Measurements from ENCODE around the gene SQSTM1. TPM values are rescaled to one million over a fixed set of nuclear protein-coding genes. Genes with fewer than 3 reads are reported as not detected.
A peak's percentile ranks its signal among the peaks of the same experiment; 100 is the strongest.

The SQSTM1 gene
- total RNA-seq, 1 experiment from 2014 or later: 484 TPM

GRCh38 chr5:179854356-179854755, 33.7 kb downstream of the SQSTM1 start:
- peaks cover 34% of the 10 kb centered on the region for H3K36me3 ChIP-seq
- H3K27me3 ChIP-seq: no peaks in the 10 kb centered on the region
- no peak overlapping the region for H3K4me3 ChIP-seq
- DNase-seq: no peak
- H3K9me3 ChIP-seq: no peaks in the 10 kb centered on the region

- peak; percentile 31 for DNase-seq
Observed at GRCh38 chr5:179858241-179858585, 37.5 kb downstream of the SQSTM1 start.

GRCh38 chr5:179858586-179859427, 38.1 kb downstream of the SQSTM1 start, which contains the start of gene MRNIP:
Gene MRNIP, minus strand, starts transcription at chr5:179858817. Its CDS starts 21 bp downstream, at chr5:179858796.
- peak; percentile 99 for DNase-seq
- Histone ChIP-seq H3K27me3 (no peaks in the 10 kb centered on the region), H3K9me3 (no peaks in the 10 kb centered on the region), H3K4me3 (peak within 1 kb of the TSS; percentile 94), H3K36me3 (peaks cover 35% of the 10 kb centered on the region)

More at GRCh38 chr5:179858241-179858585, 37.5 kb downstream of the SQSTM1 start:
- H3K4me3 ChIP-seq: peak overlapping the region; percentile 94
- no peaks in the 10 kb centered on the region for H3K27me3 ChIP-seq
- peaks cover 29% of the 10 kb centered on the region for H3K36me3 ChIP-seq
- H3K9me3 ChIP-seq: no peaks in the 10 kb centered on the region

- DNase-seq: no peak
- H3K9me3 ChIP-seq: no peaks in the 10 kb centered on the region
- H3K4me3 ChIP-seq: no peak overlapping the region
- H3K36me3 ChIP-seq: peaks cover 47% of the 10 kb centered on the region
- H3K27me3 ChIP-seq: no peaks in the 10 kb centered on the region
Observed at GRCh38 chr5:179860301-179860700, 39.6 kb downstream of the SQSTM1 start.

GRCh38 chr5:179862296-179862695, 41.6 kb downstream of the SQSTM1 start:
- H3K9me3 ChIP-seq: no peaks in the 10 kb centered on the region
- DNase-seq: no peak
- no peaks in the 10 kb centered on the region for H3K27me3 ChIP-seq
- H3K36me3 ChIP-seq: peaks cover 65% of the 10 kb centered on the region
- H3K4me3 ChIP-seq: no peak overlapping the region

- H3K36me3 ChIP-seq: peaks cover 71% of the 10 kb centered on the region
- H3K4me3 ChIP-seq: no peak overlapping the region
- no peaks in the 10 kb centered on the region for H3K27me3 ChIP-seq
- DNase-seq: no peak
- H3K9me3 ChIP-seq: no peaks in the 10 kb centered on the region
Observed at GRCh38 chr5:179862891-179863290, 42.2 kb downstream of the SQSTM1 start.

GRCh38 chr5:179863449-179864085, 42.9 kb downstream of the SQSTM1 start:
- Histone ChIP-seq H3K4me3 (no peak overlapping the region), H3K9me3 (no peaks in the 10 kb centered on the region), H3K36me3 (peaks cover 78% of the 10 kb centered on the region), H3K27me3 (no peaks in the 10 kb centered on the region)
- no peak for DNase-seq

GRCh38 chr5:179864686-179865085, 44.0 kb downstream of the SQSTM1 start:
- no peak overlapping the region for H3K4me3 ChIP-seq
- H3K9me3 ChIP-seq: no peaks in the 10 kb centered on the region
- H3K27me3 ChIP-seq: no peaks in the 10 kb centered on the region
- DNase-seq: no peak
- H3K36me3 ChIP-seq: peaks cover 87% of the 10 kb centered on the region

GRCh38 chr5:179865491-179866240, 45.0 kb downstream of the SQSTM1 start:
- no peaks in the 10 kb centered on the region for H3K27me3 ChIP-seq
- no peaks in the 10 kb centered on the region for H3K9me3 ChIP-seq
- peaks cover 94% of the 10 kb centered on the region for H3K36me3 ChIP-seq
- DNase-seq: no peak
- no peak overlapping the region for H3K4me3 ChIP-seq

GRCh38 chr5:179866241-179867078, 45.8 kb downstream of the SQSTM1 start:
- Histone ChIP-seq H3K27me3 (no peaks in the 10 kb centered on the region), H3K4me3 (no peak overlapping the region), H3K9me3 (no peaks in the 10 kb centered on the region), H3K36me3 (peaks cover 98% of the 10 kb centered on the region)
- DNase-seq: no peak

GRCh38 chr5:179867079-179867465, 46.4 kb downstream of the SQSTM1 start:
- Histone ChIP-seq H3K4me3 (no peak overlapping the region), H3K27me3 (no peaks in the 10 kb centered on the region), H3K36me3 (peaks cover 93% of the 10 kb centered on the region), H3K9me3 (no peaks in the 10 kb centered on the region)
- no peak for DNase-seq

- Histone ChIP-seq H3K27me3 (no peaks in the 10 kb centered on the region), H3K9me3 (no peaks in the 10 kb centered on the region), H3K4me3 (no peak overlapping the region), H3K36me3 (peaks cover 92% of the 10 kb centered on the region)
- DNase-seq: no peak
Observed at GRCh38 chr5:179867476-179867875, 46.8 kb downstream of the SQSTM1 start.

GRCh38 chr5:179868541-179868940, 47.8 kb downstream of the SQSTM1 start:
- H3K36me3 ChIP-seq: peaks cover 92% of the 10 kb centered on the region
- DNase-seq: no peak

GRCh38 chr5:179869101-179869500, 48.4 kb downstream of the SQSTM1 start:
- peaks cover 92% of the 10 kb centered on the region for H3K36me3 ChIP-seq
- no peaks in the 10 kb centered on the region for H3K27me3 ChIP-seq
- DNase-seq: no peak
- H3K4me3 ChIP-seq: no peak overlapping the region
- no peaks in the 10 kb centered on the region for H3K9me3 ChIP-seq

More at GRCh38 chr5:179868541-179868940, 47.8 kb downstream of the SQSTM1 start:
- no peaks in the 10 kb centered on the region for H3K27me3 ChIP-seq
- no peaks in the 10 kb centered on the region for H3K9me3 ChIP-seq
- H3K4me3 ChIP-seq: no peak overlapping the region

- no peak for DNase-seq
- Histone ChIP-seq H3K36me3 (peaks cover 94% of the 10 kb centered on the region), H3K9me3 (no peaks in the 10 kb centered on the region), H3K4me3 (no peak overlapping the region), H3K27me3 (no peaks in the 10 kb centered on the region)
Observed at GRCh38 chr5:179869641-179870402, 49.1 kb downstream of the SQSTM1 start.

Data from MG63 (cell line).